ENCODE measurements around the gene HECW1. TPM values are rescaled to one million over a fixed set of nuclear protein-coding genes. Genes with fewer than 3 reads are reported as not detected.

HECW1 gene
- total RNA-seq, 1 experiment from 2014 or later = 0.77 TPM

GRCh38 chr7:43307522-43307921 lies 195.1 kb downstream of the HECW1 start:
- ATAC-seq (no peak), DNase-seq (ENCODE audit: low read depth, low spot score) (no peak)
- ChIA-PET CTCF (no interaction called here), POLR2A (interaction anchor here (0.7 kb wide), 1 partner anchor 1116 kb away, joined by 4 read pairs; no protein-coding TSS in a partner anchor)
- Histone ChIP-seq H3K27ac (ENCODE audit: low read length) (no peak overlapping the region), H3K4me1 (ENCODE audit: control insufficient read depth, insufficient read depth, low read length) (no peaks in the 10 kb centered on the region), H3K4me3 (ENCODE audit: low read depth in 2 of 2, low read length in 2 of 2) (no peak overlapping the region), H3K9me3 (ENCODE audit: control insufficient read depth, insufficient read depth, low read depth, low read length) (no peaks in the 10 kb centered on the region), H3K36me3 (ENCODE audit: control insufficient read depth, insufficient read depth, low read length) (no peaks in the 10 kb centered on the region), H3K27me3 (ENCODE audit: control insufficient read depth, insufficient read depth, low read length) (peaks cover 5% of the 10 kb centered on the region)
- intact Hi-C loops (cut with micrococcal nuclease; ENCODE audit: unreplicated experiment) = no loop called here
- BruUV-seq (replicated peaks) = no TSS peak
- TF ChIP-seq REST (IDR thresholded peaks at IDR 0.05; ENCODE audit: insufficient read depth in 1 of 2, low read depth in 2 of 2, low read length in 1 of 2) (no peak), CTCF (IDR thresholded peaks at IDR 0.05) (no peak), POLR2AphosphoS5 (IDR thresholded peaks at IDR 0.05; ENCODE audit: low read depth, low read length) (no peak), SIN3A (IDR thresholded peaks at IDR 0.05; ENCODE audit: borderline replicate concordance, insufficient read depth, low read depth, low read length) (no peak), TCF7L2 (IDR thresholded peaks at IDR 0.05; ENCODE audit: low read depth, low read length) (no peak)
- in situ Hi-C loops (cut with HindIII; ENCODE audit: low pct_unique_long_range_greater_than_20kb, low sequenced_read_pairs) = no loop called here

- ATAC-seq (no peak), DNase-seq (ENCODE audit: low read depth, low spot score) (no peak)
- Histone ChIP-seq H3K27me3 (ENCODE audit: control insufficient read depth, insufficient read depth, low read length) (peaks cover 5% of the 10 kb centered on the region; the same call in 1 of the 2 replicates), H3K4me1 (ENCODE audit: control insufficient read depth, insufficient read depth, low read length) (no peaks in the 10 kb centered on the region), H3K9me3 (ENCODE audit: control insufficient read depth, insufficient read depth, low read depth, low read length) (no peaks in the 10 kb centered on the region), H3K36me3 (ENCODE audit: control insufficient read depth, insufficient read depth, low read length) (no peaks in the 10 kb centered on the region), H3K4me3 (ENCODE audit: low read depth in 2 of 2, low read length in 2 of 2) (no peak overlapping the region), H3K27ac (ENCODE audit: low read length) (no peak overlapping the region)
- in situ Hi-C loops (cut with HindIII; ENCODE audit: low pct_unique_long_range_greater_than_20kb, low sequenced_read_pairs) (no loop called here), intact Hi-C loops (cut with micrococcal nuclease; ENCODE audit: unreplicated experiment) (no loop called here)
- TF ChIP-seq REST (IDR thresholded peaks at IDR 0.05; ENCODE audit: insufficient read depth in 1 of 2, low read depth in 2 of 2, low read length in 1 of 2) (no peak), TCF7L2 (IDR thresholded peaks at IDR 0.05; ENCODE audit: low read depth, low read length) (no peak), POLR2AphosphoS5 (IDR thresholded peaks at IDR 0.05; ENCODE audit: low read depth, low read length) (no peak), CTCF (IDR thresholded peaks at IDR 0.05) (no peak), SIN3A (IDR thresholded peaks at IDR 0.05; ENCODE audit: borderline replicate concordance, insufficient read depth, low read depth, low read length) (no peak)
- BruUV-seq (replicated peaks) = no TSS peak
- POLR2A ChIA-PET = no interaction called here
- CTCF ChIA-PET = no interaction called here
Observed at GRCh38 chr7:43308913-43309705, 196.7 kb downstream of the HECW1 start.
